ENCODE results near the gene GNB5. TPM values are rescaled to one million over a fixed set of nuclear protein-coding genes. Genes with fewer than 3 reads are reported as not detected.

Gene GNB5
- total RNA-seq, 1 experiment from 2014 or later: 58.7 TPM

GRCh38 chr15:52228921-52229320, 37.7 kb upstream of the GNB5 start:
- H3K4me1 ChIP-seq (ENCODE audit: control insufficient read depth, insufficient read depth, low read length): no peaks in the 10 kb centered on the region
- H3K36me3 ChIP-seq (ENCODE audit: control insufficient read depth, insufficient read depth, low read length): peaks cover 4% of the 10 kb centered on the region; the same call in 1 of the 2 replicates
- no peaks in the 10 kb centered on the region for H3K27me3 ChIP-seq (ENCODE audit: control insufficient read depth, insufficient read depth, low read length)
- DNase-seq (ENCODE audit: low read depth, low spot score) (no peak), ATAC-seq (no peak)
- TF ChIP-seq CTCF (IDR thresholded peaks at IDR 0.05): no peak
- TF ChIP-seq REST (IDR thresholded peaks at IDR 0.05; ENCODE audit: insufficient read depth in 1 of 2, low read depth in 2 of 2, low read length in 1 of 2): no peak
- TF ChIP-seq SIN3A (IDR thresholded peaks at IDR 0.05; ENCODE audit: borderline replicate concordance, insufficient read depth, low read depth, low read length): no peak
- H3K27ac ChIP-seq (ENCODE audit: low read length): no peak overlapping the region
- no TSS peak for BruUV-seq (replicated peaks)
- CTCF ChIA-PET: interaction anchor here (0.6 kb wide), 1 partner anchor 319 kb away, joined by 5 read pairs; no protein-coding TSS in a partner anchor
- no peak overlapping the region for H3K4me3 ChIP-seq (ENCODE audit: low read depth in 2 of 2, low read length in 2 of 2)
- intact Hi-C loops (cut with micrococcal nuclease; ENCODE audit: unreplicated experiment) (no loop called here), in situ Hi-C loops (cut with HindIII; ENCODE audit: low pct_unique_long_range_greater_than_20kb, low sequenced_read_pairs) (no loop called here)
- POLR2A ChIA-PET: no interaction called here
- H3K9me3 ChIP-seq (ENCODE audit: control insufficient read depth, insufficient read depth, low read depth, low read length): no peaks in the 10 kb centered on the region

GRCh38 chr15:52227456-52227855, 36.3 kb upstream of the GNB5 start:
- H3K36me3 ChIP-seq (ENCODE audit: control insufficient read depth, insufficient read depth, low read length): peaks cover 6% of the 10 kb centered on the region; the same call in 1 of the 2 replicates
- H3K4me3 ChIP-seq (ENCODE audit: low read depth in 2 of 2, low read length in 2 of 2): no peak overlapping the region
- no peak overlapping the region for H3K27ac ChIP-seq (ENCODE audit: low read length)
- H3K4me1 ChIP-seq (ENCODE audit: control insufficient read depth, insufficient read depth, low read length): no peaks in the 10 kb centered on the region
- peak; percentile 98 for ATAC-seq
- DNase-seq (ENCODE audit: low read depth, low spot score): peak; percentile 88
- CTCF ChIA-PET: interaction anchor here (0.6 to 1.5 kb wide), 7 partner anchors 13 to 246 kb away, joined by 3 to 10 read pairs (median 6); no protein-coding TSS in a partner anchor
- TF ChIP-seq SIN3A (IDR thresholded peaks at IDR 0.05; ENCODE audit: borderline replicate concordance, insufficient read depth, low read depth, low read length) (no peak), POLR2AphosphoS5 (IDR thresholded peaks at IDR 0.05; ENCODE audit: low read depth, low read length) (no peak), CTCF (IDR thresholded peaks at IDR 0.05) (peak; percentile 91), REST (IDR thresholded peaks at IDR 0.05; ENCODE audit: insufficient read depth in 1 of 2, low read depth in 2 of 2, low read length in 1 of 2) (no peak), TCF7L2 (IDR thresholded peaks at IDR 0.05; ENCODE audit: low read depth, low read length) (no peak)
- H3K9me3 ChIP-seq (ENCODE audit: control insufficient read depth, insufficient read depth, low read depth, low read length): no peaks in the 10 kb centered on the region
- intact Hi-C loops (cut with micrococcal nuclease; ENCODE audit: unreplicated experiment): no loop called here
- BruUV-seq (replicated peaks): no TSS peak
- in situ Hi-C loops (cut with HindIII; ENCODE audit: low pct_unique_long_range_greater_than_20kb, low sequenced_read_pairs): no loop called here
- POLR2A ChIA-PET: no interaction called here
- no peaks in the 10 kb centered on the region for H3K27me3 ChIP-seq (ENCODE audit: control insufficient read depth, insufficient read depth, low read length)

Data from Panc1 (cell line).